Stomach (tissue), 4 donors: ENCODE data around the gene CELA3B.
"Not testable (repeated sequence)": the region's sequence is repeated elsewhere in the genome, so short reads cannot be mapped to it uniquely, and the experiment has no call there.

ENCODE experiments used
- CTCF ChIP-seq, 7 experiments: fragments of 450-650 bp in 4 of 7; fragments of 200-600 bp in 3 of 7; sonication (generic) in 3 of 7; IDR thresholded peaks; one replicate each; pipeline ENCODE4 v1.5.1; 2016 to 2019; ENCODE audit warnings: antibody characterized with exemption in 7 of 7, control low read depth in 2 of 7, mild to moderate bottlenecking in 1 of 7
- POLR2A ChIP-seq, 4 donors: fragments of 450-650 bp; IDR thresholded peaks; one replicate each; pipeline ENCODE4 v1.6.1; 2016; ENCODE audit warnings: antibody characterized with exemption in 4 of 4, control low read depth in 2 of 4, mild to moderate bottlenecking in 1 of 4, moderate library complexity in 1 of 4
- POLR2AphosphoS5 ChIP-seq, 3 donors: sonication (generic); formaldehyde crosslinking; IDR thresholded peaks; one replicate each; pipeline ENCODE4 v1.6.1; 2016; ENCODE audit warnings: antibody characterized with exemption in 3 of 3

- TF ChIP-seq CTCF, POLR2A, POLR2AphosphoS5 (IDR thresholded peaks at IDR 0.05): not testable (repeated sequence)
These were observed 35.9 kb downstream of the CELA3B start for GRCh38 chr1:22012752-22013151.
